GM13977 (cell line): ENCODE measurements around the gene PRKCE.

Experiments used
- DNase-seq: peaks from one replicate; pipeline ENCODE4 v3.0.0; 2012; ENCODE audit warnings: low spot score
- CTCF ChIP-seq: IDR thresholded peaks from 2 replicates; pipeline ENCODE4 v1.5.1; 2012; ENCODE audit warnings: mild to moderate bottlenecking, control low read depth; ENCODE audit not compliant: insufficient read depth; ENCODE audit errors: extremely low read depth, missing control alignments
- in situ Hi-C: fragments of 300-500 bp; cut with MboI; formaldehyde crosslinking; loops from one replicate; pipeline ENCODE4 v1.12.0; 2022; ENCODE audit warnings: low sequenced_read_pairs, low pct_unique_long_range_greater_than_20kb, mixed read lengths, inconsistent platforms; ENCODE audit not compliant: unreplicated experiment

The PRKCE gene

DNA sequence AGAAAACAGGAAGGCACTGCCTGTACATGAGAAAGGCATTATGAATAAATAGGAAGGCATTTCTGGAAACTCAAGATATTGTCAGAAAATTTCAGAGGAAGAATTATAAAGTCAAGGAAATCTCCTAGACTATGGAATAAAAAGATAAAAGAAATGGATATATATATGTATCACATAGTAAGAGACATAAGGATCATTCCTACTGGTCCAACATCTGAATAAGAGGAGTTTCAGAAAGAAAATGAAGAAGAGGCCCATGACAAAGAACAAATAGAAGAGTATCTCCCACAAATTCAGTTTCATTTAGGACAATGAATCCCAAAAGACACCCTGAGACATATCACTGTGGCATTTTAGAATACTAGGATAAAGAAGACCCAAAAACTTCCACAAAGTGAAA, 178.8 kb downstream of the PRKCE start:
- in situ Hi-C loops, result no loop called here
- no peak for DNase-seq
- TF ChIP-seq CTCF, result no peak

GRCh38 chr2:45833301-45833967, 182.0 kb downstream of the PRKCE start:
- DNase-seq, result no peak
- TF ChIP-seq CTCF, result no peak
- in situ Hi-C loops, result no loop called here

DNA sequence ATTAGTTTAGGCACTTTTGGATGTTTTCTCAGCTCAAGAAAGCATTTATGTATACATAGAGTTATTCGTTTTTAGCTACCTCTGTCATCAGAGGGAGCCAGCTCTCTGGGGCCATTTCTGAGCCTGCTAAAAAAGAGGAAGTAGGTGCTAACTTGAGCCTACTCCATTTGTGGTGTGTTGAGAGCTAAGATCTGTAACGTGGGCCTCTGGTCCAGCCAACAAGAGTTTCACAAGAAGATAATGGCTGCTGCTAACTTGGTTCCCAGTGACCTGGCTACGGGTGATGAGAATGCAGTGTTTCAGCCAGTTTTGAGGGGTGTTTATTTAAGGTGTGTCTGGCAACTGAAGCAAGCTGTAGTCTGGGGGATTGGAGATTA, 182.5 kb downstream of the PRKCE start:
- peak; percentile 74 for DNase-seq
- TF ChIP-seq CTCF, result peak; percentile 20
- in situ Hi-C loops, result no loop called here

DNA sequence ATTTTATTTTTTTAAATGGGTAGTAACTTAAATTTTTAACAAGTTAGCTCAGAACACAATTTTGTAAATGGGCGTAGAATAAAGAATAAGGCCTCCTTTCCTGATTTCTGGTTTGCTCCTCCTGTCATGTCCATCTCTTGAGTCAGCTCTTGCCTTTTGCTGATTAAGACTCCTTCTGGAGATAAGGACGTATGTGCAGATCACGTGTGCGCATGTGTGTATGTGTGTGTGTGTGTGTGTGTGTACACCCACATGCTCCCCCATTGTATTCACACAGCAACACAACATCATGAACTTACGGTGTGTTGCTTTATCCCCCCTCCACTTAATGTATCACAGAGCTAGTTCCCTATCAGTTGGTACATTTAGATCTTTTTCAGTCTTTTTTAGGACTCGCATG, 182.9 kb downstream of the PRKCE start:
- in situ Hi-C loops, result no loop called here
- DNase-seq, result no peak
- TF ChIP-seq CTCF, result no peak

GRCh38 chr2:45834858-45835257, 183.4 kb downstream of the PRKCE start:
- no peak for TF ChIP-seq CTCF
- no peak for DNase-seq
- in situ Hi-C loops, result no loop called here

- no peak for DNase-seq
- in situ Hi-C loops, result no loop called here
- TF ChIP-seq CTCF, result peak; percentile 58
Observed at GRCh38 chr2:45836316-45836715, 184.8 kb downstream of the PRKCE start.
